ENCODE measurements around the gene BEGAIN. TPM values are rescaled to one million over a fixed set of nuclear protein-coding genes. Genes with fewer than 3 reads are reported as not detected.

BEGAIN gene
- total RNA-seq, 3 donors from 2014 or later, result 0.64 to 4.1 (median 2.0) TPM

GRCh38 chr14:100616854-100617409 is 29.7 kb upstream of the BEGAIN start:
- Histone ChIP-seq H3K4me3 (no peak overlapping the region), H3K9me3 (no peaks in the 10 kb centered on the region), H3K4me1 (peaks cover 0 to 4% of the 10 kb centered on the region in 2 donors), H3K36me3 (no peaks in the 10 kb centered on the region), H3K27ac (no peak overlapping the region), H3K27me3 (peaks cover 0 to 3% of the 10 kb centered on the region in 2 donors)
- no peak for TF ChIP-seq POLR2A (IDR thresholded peaks at IDR 0.05)
- no peak for TF ChIP-seq CTCF (IDR thresholded peaks at IDR 0.05)
- no peak for TF ChIP-seq POLR2AphosphoS5 (IDR thresholded peaks at IDR 0.05)
- DNase-seq (ENCODE audit: low spot score in 2 of 2), result no peak
- intact Hi-C loops (cut with DNase I; ENCODE audit: low total_unique reads), result no loop called here

DNA sequence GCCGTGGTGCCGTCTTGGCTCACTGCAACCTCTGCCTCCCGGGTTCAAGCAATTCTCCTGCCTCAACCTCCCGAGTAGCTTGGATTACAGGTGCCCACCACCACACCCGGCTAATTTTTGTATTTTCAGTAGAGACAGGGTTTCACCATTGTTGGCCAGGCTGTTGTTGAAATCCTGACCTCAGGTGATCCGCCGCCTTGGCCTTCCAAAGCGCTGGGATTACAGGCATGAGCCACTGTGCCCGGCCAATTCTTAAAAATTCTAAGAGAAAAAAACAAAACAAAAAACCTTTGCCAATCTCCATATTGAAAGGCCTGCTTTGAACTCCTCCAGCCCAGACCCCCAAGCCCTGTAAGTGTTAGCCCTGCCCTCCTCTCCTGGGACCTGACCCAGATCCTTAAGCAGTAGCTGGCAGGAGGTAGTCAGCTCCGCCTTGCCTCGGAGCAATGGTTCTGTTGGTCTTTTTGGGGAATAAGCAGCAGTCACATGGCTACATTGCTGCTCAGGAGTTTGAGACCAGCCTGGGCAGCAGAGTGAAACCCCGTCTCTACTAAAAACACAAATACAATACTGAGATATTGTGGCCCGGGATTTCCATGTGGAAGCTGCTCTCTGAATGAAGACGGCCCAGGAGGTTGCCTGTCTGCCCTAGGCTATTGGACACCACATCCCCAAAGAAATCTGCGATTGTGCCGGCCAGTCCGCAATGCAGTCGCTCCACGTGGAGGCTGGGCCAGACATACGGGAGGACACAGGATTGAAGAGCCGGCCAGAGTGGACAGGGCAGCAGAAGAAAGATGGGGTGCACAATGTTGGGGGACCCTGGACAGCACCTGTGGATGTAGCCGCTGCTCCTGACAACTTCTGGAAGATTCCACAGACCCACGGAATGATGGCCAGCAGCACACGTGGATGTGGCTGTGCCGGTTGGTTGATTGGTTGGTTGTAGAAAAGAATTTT is 28.8 kb upstream of the BEGAIN start:
- no peak for DNase-seq (ENCODE audit: low spot score in 2 of 2)
- Histone ChIP-seq H3K4me1 (peaks cover 0 to 4% of the 10 kb centered on the region in 2 donors), H3K36me3 (no peaks in the 10 kb centered on the region), H3K27me3 (no peaks in the 10 kb centered on the region), H3K9me3 (no peaks in the 10 kb centered on the region), H3K27ac (no peak overlapping the region), H3K4me3 (no peak overlapping the region)
- TF ChIP-seq POLR2A (IDR thresholded peaks at IDR 0.05) (no peak), POLR2AphosphoS5 (IDR thresholded peaks at IDR 0.05) (no peak), CTCF (IDR thresholded peaks at IDR 0.05) (no peak)
- intact Hi-C loops (cut with DNase I; ENCODE audit: low total_unique reads), result no loop called here

DNA sequence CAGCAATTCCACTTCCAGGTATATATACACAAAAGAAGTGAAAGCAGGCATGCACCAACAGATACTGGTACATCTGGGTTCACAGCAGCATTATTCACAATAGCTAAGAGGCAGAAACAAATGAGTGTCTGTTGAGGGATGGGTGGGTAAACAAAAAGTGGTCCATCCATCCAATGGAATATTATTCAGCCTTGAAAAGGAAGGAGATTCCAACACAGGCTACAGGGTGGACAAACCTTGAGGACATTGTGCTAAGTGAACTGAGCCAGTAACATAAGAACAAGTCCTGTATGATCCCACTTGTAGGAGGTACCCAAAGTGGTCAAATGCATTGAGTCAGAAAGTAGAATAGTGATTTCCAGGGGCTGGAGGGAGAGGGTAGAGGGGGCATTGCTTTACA is 27.6 kb upstream of the BEGAIN start:
- H3K4me3 ChIP-seq, result no peak overlapping the region
- no peak overlapping the region for H3K27ac ChIP-seq
- no peaks in the 10 kb centered on the region for H3K27me3 ChIP-seq
- DNase-seq (ENCODE audit: low spot score in 2 of 2), result no peak
- peaks cover 0 to 4% of the 10 kb centered on the region in 2 donors for H3K4me1 ChIP-seq
- no peaks in the 10 kb centered on the region for H3K9me3 ChIP-seq
- intact Hi-C loops (cut with DNase I; ENCODE audit: low total_unique reads), result no loop called here
- H3K36me3 ChIP-seq, result no peaks in the 10 kb centered on the region
- no peak for TF ChIP-seq CTCF (IDR thresholded peaks at IDR 0.05)
- TF ChIP-seq POLR2AphosphoS5 (IDR thresholded peaks at IDR 0.05), result no peak
- TF ChIP-seq POLR2A (IDR thresholded peaks at IDR 0.05), result no peak

GRCh38 chr14:100612986-100613385 is 25.8 kb upstream of the BEGAIN start:
- TF ChIP-seq CTCF (IDR thresholded peaks at IDR 0.05) (no peak), POLR2AphosphoS5 (IDR thresholded peaks at IDR 0.05) (no peak), POLR2A (IDR thresholded peaks at IDR 0.05) (no peak)
- no peak for DNase-seq (ENCODE audit: low spot score in 2 of 2)
- H3K27me3 ChIP-seq, result no peaks in the 10 kb centered on the region
- intact Hi-C loops (cut with DNase I; ENCODE audit: low total_unique reads), result no loop called here
- H3K4me3 ChIP-seq, result no peak overlapping the region
- no peaks in the 10 kb centered on the region for H3K9me3 ChIP-seq
- H3K36me3 ChIP-seq, result no peaks in the 10 kb centered on the region
- H3K4me1 ChIP-seq, result peaks cover 0 to 4% of the 10 kb centered on the region in 2 donors
- H3K27ac ChIP-seq, result no peak overlapping the region

Data from breast epithelium (tissue), 4 donors.